Neural progenitor cell (in vitro differentiated cells): Measurements from ENCODE around the gene TAF5. TPM values are rescaled to one million over a fixed set of nuclear protein-coding genes. Genes with fewer than 3 reads are reported as not detected.

Experiments used
- DNase-seq: peaks from one replicate; pipeline ENCODE4 v3.0.0-alpha.2; 2016; ENCODE audit warnings: low spot score
- H2AFZ ChIP-seq: fragments of 200-600 bp; sonication (generic); replicated peaks from 2 replicates; pipeline ENCODE4 v1.6.1; 2016; ENCODE audit warnings: antibody characterized with exemption
- H3F3A ChIP-seq: fragments of 200-600 bp; sonication (generic); 2 replicates; pipeline ENCODE4 v1.6.1; 2016; ENCODE audit warnings: antibody characterized with exemption, low read depth
- H3K27ac ChIP-seq: fragments of 200-600 bp; sonication (generic); 2 replicates; pipeline ENCODE4 v1.5.1; 2016; ENCODE audit warnings: mild to moderate bottlenecking
- H3K27me3 ChIP-seq: fragments of 200-600 bp; sonication (generic); 2 replicates; pipeline ENCODE4 v1.6.1; 2016; ENCODE audit warnings: mild to moderate bottlenecking, moderate library complexity
- H3K36me3 ChIP-seq: fragments of 200-600 bp; sonication (generic); 2 replicates; pipeline ENCODE4 v1.5.1; 2016
- H3K4me1 ChIP-seq: fragments of 200-600 bp; sonication (generic); 2 replicates; pipeline ENCODE4 v1.6.1; 2016; ENCODE audit warnings: mixed run types
- H3K4me2 ChIP-seq: fragments of 200-600 bp; sonication (generic); 2 replicates; pipeline ENCODE4 v1.6.1; 2016
- H3K4me3 ChIP-seq: fragments of 200-600 bp; sonication (generic); 2 replicates; pipeline ENCODE4 v1.5.1; 2016
- H3K79me2 ChIP-seq: fragments of 200-600 bp; sonication (generic); 2 replicates; pipeline ENCODE4 v1.6.1; 2016; ENCODE audit warnings: low read depth
- H3K9ac ChIP-seq: fragments of 200-600 bp; sonication (generic); 2 replicates; pipeline ENCODE4 v1.6.1; 2016
- H3K9me3 ChIP-seq: fragments of 200-600 bp; sonication (generic); 2 replicates; pipeline ENCODE4 v1.5.1; 2016; ENCODE audit warnings: low read depth
- H4K20me1 ChIP-seq: fragments of 200-600 bp; sonication (generic); 2 replicates; pipeline ENCODE4 v1.6.1; 2016; ENCODE audit warnings: low read depth
- H3K27ac Mint-ChIP-seq: 3 replicates; pipeline ENCODE4 v1.8.0; 2021; ENCODE audit warnings: mixed read lengths
- H3K27me3 Mint-ChIP-seq: 2 replicates; pipeline ENCODE4 v1.8.0; 2022; ENCODE audit warnings: low read depth, mild to moderate bottlenecking, inconsistent platforms, moderate library complexity, mixed read lengths; ENCODE audit not compliant: insufficient read depth
- H3K36me3 Mint-ChIP-seq: 3 replicates; pipeline ENCODE4 v1.8.0; 2021; ENCODE audit warnings: mixed read lengths
- H3K4me1 Mint-ChIP-seq: 3 replicates; pipeline ENCODE4 v1.8.0; 2021; ENCODE audit warnings: mixed read lengths
- H3K4me3 Mint-ChIP-seq: 3 replicates; pipeline ENCODE4 v1.8.0; 2021; ENCODE audit warnings: mild to moderate bottlenecking, moderate library complexity, mixed read lengths
- H3K9me3 Mint-ChIP-seq: 3 replicates; pipeline ENCODE4 v1.8.0; 2020; ENCODE audit warnings: mixed read lengths
- EZH2 ChIP-seq: fragments of 200-600 bp; sonication (generic); IDR thresholded peaks from 2 replicates; pipeline ENCODE4 v1.6.1; 2017; ENCODE audit warnings: antibody characterized with exemption, mild to moderate bottlenecking, moderate library complexity
- EZH2phosphoT487 ChIP-seq: fragments of 200-600 bp; sonication (generic); IDR thresholded peaks from 2 replicates; pipeline ENCODE4 v1.6.1; 2017; ENCODE audit warnings: antibody characterized with exemption
- total RNA-seq: library from RNA; depleted of rRNA; stranded (reverse); fragments of >200 nt; gene quantifications from 2 replicates; pipeline ENCODE4 v1.2.3, GENCODE V29; 2015; ENCODE audit warnings: low replicate concordance
- TF ChIP-seq, protein P1 (sequence below): fragments of 200-600 bp; sonication (generic); IDR thresholded peaks from 2 replicates; pipeline ENCODE4 v1.5.1; 2017; ENCODE audit warnings: antibody characterized with exemption, mild to moderate bottlenecking

TAF5 gene
- total RNA-seq = 19.0 and 22.7 TPM in 2 replicates

DNA sequence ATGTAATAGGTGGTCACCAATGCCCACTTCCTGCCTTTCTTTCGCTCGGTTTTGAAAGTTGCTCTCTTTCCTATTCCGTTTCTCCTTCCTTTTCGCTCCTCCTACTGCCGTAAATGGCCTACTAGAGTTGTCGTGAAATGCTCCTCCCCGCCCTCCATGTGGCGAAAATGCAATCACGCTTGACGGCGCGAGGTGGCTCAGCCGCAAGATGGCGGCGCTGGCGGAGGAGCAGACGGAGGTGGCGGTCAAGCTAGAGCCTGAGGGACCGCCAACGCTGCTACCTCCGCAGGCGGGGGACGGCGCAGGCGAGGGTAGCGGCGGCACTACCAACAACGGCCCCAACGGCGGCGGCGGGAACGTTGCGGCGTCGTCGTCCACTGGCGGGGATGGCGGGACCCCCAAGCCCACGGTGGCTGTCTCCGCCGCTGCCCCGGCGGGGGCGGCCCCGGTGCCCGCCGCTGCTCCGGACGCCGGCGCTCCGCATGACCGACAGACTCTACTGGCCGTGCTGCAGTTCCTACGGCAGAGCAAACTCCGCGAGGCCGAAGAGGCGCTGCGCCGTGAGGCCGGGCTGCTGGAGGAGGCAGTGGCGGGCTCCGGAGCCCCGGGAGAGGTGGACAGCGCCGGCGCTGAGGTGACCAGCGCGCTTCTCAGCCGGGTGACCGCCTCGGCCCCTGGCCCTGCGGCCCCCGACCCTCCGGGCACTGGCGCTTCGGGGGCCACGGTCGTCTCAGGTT lies at the start of gene TAF5:
Gene TAF5, plus strand, starts transcription at position 195 of the 737 bp plus-strand sequence. Its CDS starts 14 bp downstream, at position 209.
- peak within 1 kb of the TSS; percentile 57 for H3K9ac ChIP-seq
- H4K20me1 ChIP-seq = peaks cover 13% of the 10 kb centered on the region
- peak within 1 kb of the TSS; percentile 96 for H3K4me3 Mint-ChIP-seq
- H3K27me3 ChIP-seq = no peaks in the 10 kb centered on the region
- H3K4me2 ChIP-seq = peak within 1 kb of the TSS; percentile 88
- H3K4me1 Mint-ChIP-seq = peaks cover 14% of the 10 kb centered on the region
- peaks cover 13% of the 10 kb centered on the region for H3F3A ChIP-seq
- peak within 1 kb of the TSS; percentile 71 for H2AFZ ChIP-seq
- TF ChIP-seq, protein P1, sequence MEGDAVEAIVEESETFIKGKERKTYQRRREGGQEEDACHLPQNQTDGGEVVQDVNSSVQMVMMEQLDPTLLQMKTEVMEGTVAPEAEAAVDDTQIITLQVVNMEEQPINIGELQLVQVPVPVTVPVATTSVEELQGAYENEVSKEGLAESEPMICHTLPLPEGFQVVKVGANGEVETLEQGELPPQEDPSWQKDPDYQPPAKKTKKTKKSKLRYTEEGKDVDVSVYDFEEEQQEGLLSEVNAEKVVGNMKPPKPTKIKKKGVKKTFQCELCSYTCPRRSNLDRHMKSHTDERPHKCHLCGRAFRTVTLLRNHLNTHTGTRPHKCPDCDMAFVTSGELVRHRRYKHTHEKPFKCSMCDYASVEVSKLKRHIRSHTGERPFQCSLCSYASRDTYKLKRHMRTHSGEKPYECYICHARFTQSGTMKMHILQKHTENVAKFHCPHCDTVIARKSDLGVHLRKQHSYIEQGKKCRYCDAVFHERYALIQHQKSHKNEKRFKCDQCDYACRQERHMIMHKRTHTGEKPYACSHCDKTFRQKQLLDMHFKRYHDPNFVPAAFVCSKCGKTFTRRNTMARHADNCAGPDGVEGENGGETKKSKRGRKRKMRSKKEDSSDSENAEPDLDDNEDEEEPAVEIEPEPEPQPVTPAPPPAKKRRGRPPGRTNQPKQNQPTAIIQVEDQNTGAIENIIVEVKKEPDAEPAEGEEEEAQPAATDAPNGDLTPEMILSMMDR = peak; percentile 9
- TF ChIP-seq EZH2 (no peak), EZH2phosphoT487 (no peak)
- peaks cover 30% of the 10 kb centered on the region for H3K79me2 ChIP-seq
- no peaks in the 10 kb centered on the region for H3K9me3 ChIP-seq
- H3K27ac Mint-ChIP-seq = peak within 1 kb of the TSS; percentile 94
- H3K27ac ChIP-seq = no peak within 1 kb of the TSS
- peak within 1 kb of the TSS; percentile 83 for H3K4me3 ChIP-seq
- no peaks in the 10 kb centered on the region for H3K4me1 ChIP-seq
- peak; percentile 97 for DNase-seq
- no peaks in the 10 kb centered on the region for H3K36me3 Mint-ChIP-seq
- H3K36me3 ChIP-seq = no peaks in the 10 kb centered on the region
- H3K9me3 Mint-ChIP-seq = no peaks in the 10 kb centered on the region
- peaks cover 4% of the 10 kb centered on the region for H3K27me3 Mint-ChIP-seq

DNA sequence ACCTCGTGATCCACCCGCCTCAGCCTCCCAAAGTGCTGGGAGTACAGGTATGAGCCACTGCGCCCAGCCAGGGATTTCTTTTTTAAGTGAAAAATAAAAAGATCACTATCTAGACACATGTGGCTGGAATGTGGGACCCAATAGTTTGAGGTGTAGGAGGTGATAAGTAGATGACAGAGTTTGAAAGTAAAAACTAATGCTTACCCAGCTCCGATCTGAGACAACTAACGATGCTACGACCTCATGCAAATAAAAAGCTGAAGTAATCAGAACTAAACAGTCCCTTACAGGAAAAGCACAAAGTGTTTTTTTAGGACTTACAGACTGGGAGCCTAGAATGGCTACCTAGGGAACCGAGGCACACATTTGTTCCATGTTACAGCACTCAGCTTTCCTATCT lies 39.9 kb upstream of the TAF5 start:
- Mint-ChIP-seq H3K4me3 (no peak overlapping the region), H3K36me3 (peaks cover 23% of the 10 kb centered on the region), H3K27me3 (peaks cover 2% of the 10 kb centered on the region), H3K27ac (no peak overlapping the region), H3K4me1 (no peaks in the 10 kb centered on the region), H3K9me3 (no peaks in the 10 kb centered on the region)
- Histone ChIP-seq H3K27me3 (no peaks in the 10 kb centered on the region), H2AFZ (no peak overlapping the region), H3K4me1 (no peaks in the 10 kb centered on the region), H3K4me3 (no peak overlapping the region), H3K27ac (no peak overlapping the region), H3K79me2 (no peaks in the 10 kb centered on the region), H3K36me3 (peaks cover 9% of the 10 kb centered on the region), H3K4me2 (no peak overlapping the region), H4K20me1 (no peaks in the 10 kb centered on the region), H3K9ac (no peak overlapping the region), H3F3A (no peaks in the 10 kb centered on the region), H3K9me3 (no peaks in the 10 kb centered on the region)
- TF ChIP-seq, protein P1 = no peak
- TF ChIP-seq EZH2 (no peak), EZH2phosphoT487 (no peak)
- DNase-seq = no peak

DNA sequence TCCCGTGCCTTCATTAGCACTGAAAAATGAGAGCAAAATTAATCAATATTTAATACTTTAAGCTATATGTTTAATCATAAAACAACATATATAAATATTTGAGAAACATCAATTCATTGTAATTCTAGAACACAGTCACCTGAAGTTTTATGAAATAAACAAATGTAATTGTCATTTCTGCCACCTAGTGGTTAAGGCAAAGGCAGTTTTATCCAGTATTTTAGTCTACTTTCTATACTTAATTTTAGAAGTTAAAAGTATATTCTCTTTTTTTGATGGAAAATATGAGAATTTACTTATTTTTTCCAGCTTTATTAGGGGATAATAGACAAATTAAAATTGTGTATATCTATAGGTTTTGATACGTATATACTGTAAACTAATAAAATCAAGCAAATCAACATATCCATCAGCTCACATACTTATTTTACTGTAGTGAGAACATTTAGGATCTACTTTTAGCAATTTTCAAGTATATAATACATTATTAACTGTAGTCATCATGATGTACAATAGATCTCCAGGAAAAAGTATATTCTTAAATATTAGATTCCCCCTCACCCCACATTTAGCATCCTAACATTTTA lies 33.7 kb upstream of the TAF5 start:
- H3K27ac Mint-ChIP-seq = no peak overlapping the region
- Histone ChIP-seq H3K9ac (no peak overlapping the region), H3K27ac (no peak overlapping the region), H3F3A (peaks cover 14% of the 10 kb centered on the region), H4K20me1 (peaks cover 3% of the 10 kb centered on the region), H3K4me2 (no peak overlapping the region), H3K27me3 (no peaks in the 10 kb centered on the region), H3K4me1 (no peaks in the 10 kb centered on the region), H3K79me2 (no peaks in the 10 kb centered on the region), H2AFZ (no peak overlapping the region), H3K4me3 (no peak overlapping the region), H3K36me3 (peaks cover 12% of the 10 kb centered on the region), H3K9me3 (no peaks in the 10 kb centered on the region)
- peaks cover 26% of the 10 kb centered on the region for H3K36me3 Mint-ChIP-seq
- TF ChIP-seq, protein P1 = peak; percentile 66
- no peak for TF ChIP-seq EZH2phosphoT487
- H3K27me3 Mint-ChIP-seq = peaks cover 2% of the 10 kb centered on the region
- no peaks in the 10 kb centered on the region for H3K4me1 Mint-ChIP-seq
- no peaks in the 10 kb centered on the region for H3K9me3 Mint-ChIP-seq
- H3K4me3 Mint-ChIP-seq = no peak overlapping the region
- DNase-seq = peak; percentile 15
